ENCODE measurements around the gene OTULIN. TPM values are rescaled to one million over a fixed set of nuclear protein-coding genes. Genes with fewer than 3 reads are reported as not detected.

OTULIN gene
- total and polyA plus RNA-seq, 2 of the 13 experiments (the other 11 are each of a cell fraction or from before 2014, with no cell fraction given) = 7.0 to 34.8 TPM

DNA sequence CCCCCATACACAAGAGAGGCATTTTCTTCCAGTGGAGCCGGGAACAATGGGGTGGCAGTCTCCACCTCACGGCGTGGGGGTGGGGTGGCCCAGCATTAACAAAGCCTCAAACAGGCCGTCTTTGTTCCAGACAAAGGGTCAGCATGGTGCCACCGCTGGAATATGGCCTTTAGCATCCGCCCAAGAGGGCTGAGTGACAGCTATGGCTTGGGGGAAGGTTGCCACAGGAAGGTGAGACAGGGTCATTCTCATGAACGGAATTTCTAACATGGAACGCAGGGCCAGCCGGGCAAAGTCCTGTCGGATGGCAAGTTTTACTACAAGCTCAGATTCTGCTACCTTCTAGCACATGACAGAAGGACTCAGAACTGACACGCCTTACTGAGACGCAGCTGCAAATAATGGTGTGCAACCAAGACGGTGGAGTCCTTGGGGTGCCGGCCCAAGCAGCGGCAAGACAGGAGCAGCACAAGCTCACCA, 64.0 kb downstream of the OTULIN start (continued):
- TF ChIP-seq, protein P1, sequence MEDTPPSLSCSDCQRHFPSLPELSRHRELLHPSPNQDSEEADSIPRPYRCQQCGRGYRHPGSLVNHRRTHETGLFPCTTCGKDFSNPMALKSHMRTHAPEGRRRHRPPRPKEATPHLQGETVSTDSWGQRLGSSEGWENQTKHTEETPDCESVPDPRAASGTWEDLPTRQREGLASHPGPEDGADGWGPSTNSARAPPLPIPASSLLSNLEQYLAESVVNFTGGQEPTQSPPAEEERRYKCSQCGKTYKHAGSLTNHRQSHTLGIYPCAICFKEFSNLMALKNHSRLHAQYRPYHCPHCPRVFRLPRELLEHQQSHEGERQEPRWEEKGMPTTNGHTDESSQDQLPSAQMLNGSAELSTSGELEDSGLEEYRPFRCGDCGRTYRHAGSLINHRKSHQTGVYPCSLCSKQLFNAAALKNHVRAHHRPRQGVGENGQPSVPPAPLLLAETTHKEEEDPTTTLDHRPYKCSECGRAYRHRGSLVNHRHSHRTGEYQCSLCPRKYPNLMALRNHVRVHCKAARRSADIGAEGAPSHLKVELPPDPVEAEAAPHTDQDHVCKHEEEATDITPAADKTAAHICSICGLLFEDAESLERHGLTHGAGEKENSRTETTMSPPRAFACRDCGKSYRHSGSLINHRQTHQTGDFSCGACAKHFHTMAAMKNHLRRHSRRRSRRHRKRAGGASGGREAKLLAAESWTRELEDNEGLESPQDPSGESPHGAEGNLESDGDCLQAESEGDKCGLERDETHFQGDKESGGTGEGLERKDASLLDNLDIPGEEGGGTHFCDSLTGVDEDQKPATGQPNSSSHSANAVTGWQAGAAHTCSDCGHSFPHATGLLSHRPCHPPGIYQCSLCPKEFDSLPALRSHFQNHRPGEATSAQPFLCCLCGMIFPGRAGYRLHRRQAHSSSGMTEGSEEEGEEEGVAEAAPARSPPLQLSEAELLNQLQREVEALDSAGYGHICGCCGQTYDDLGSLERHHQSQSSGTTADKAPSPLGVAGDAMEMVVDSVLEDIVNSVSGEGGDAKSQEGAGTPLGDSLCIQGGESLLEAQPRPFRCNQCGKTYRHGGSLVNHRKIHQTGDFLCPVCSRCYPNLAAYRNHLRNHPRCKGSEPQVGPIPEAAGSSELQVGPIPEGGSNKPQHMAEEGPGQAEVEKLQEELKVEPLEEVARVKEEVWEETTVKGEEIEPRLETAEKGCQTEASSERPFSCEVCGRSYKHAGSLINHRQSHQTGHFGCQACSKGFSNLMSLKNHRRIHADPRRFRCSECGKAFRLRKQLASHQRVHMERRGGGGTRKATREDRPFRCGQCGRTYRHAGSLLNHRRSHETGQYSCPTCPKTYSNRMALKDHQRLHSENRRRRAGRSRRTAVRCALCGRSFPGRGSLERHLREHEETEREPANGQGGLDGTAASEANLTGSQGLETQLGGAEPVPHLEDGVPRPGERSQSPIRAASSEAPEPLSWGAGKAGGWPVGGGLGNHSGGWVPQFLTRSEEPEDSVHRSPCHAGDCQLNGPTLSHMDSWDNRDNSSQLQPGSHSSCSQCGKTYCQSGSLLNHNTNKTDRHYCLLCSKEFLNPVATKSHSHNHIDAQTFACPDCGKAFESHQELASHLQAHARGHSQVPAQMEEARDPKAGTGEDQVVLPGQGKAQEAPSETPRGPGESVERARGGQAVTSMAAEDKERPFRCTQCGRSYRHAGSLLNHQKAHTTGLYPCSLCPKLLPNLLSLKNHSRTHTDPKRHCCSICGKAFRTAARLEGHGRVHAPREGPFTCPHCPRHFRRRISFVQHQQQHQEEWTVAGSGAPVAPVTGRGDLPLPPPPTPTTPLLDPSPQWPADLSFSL (CRISPR knock-in tag; IDR thresholded peaks at IDR 0.05) = no peak
- TF ChIP-seq KAT2B (IDR thresholded peaks at IDR 0.05; ENCODE audit: borderline replicate concordance, low read depth, low read length) = no peak
- TF ChIP-seq, protein P2, sequence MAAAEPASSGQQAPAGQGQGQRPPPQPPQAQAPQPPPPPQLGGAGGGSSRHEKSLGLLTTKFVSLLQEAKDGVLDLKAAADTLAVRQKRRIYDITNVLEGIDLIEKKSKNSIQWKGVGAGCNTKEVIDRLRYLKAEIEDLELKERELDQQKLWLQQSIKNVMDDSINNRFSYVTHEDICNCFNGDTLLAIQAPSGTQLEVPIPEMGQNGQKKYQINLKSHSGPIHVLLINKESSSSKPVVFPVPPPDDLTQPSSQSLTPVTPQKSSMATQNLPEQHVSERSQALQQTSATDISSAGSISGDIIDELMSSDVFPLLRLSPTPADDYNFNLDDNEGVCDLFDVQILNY (CRISPR knock-in tag; conservative IDR thresholded peaks at IDR 0.05) = no peak
- TF ChIP-seq ZNF207 (IDR thresholded peaks at IDR 0.05; ENCODE audit: borderline replicate concordance) = no peak
- no peak for TF ChIP-seq MTF1 (CRISPR knock-in tag; IDR thresholded peaks at IDR 0.05)
- TF ChIP-seq, protein P3, sequence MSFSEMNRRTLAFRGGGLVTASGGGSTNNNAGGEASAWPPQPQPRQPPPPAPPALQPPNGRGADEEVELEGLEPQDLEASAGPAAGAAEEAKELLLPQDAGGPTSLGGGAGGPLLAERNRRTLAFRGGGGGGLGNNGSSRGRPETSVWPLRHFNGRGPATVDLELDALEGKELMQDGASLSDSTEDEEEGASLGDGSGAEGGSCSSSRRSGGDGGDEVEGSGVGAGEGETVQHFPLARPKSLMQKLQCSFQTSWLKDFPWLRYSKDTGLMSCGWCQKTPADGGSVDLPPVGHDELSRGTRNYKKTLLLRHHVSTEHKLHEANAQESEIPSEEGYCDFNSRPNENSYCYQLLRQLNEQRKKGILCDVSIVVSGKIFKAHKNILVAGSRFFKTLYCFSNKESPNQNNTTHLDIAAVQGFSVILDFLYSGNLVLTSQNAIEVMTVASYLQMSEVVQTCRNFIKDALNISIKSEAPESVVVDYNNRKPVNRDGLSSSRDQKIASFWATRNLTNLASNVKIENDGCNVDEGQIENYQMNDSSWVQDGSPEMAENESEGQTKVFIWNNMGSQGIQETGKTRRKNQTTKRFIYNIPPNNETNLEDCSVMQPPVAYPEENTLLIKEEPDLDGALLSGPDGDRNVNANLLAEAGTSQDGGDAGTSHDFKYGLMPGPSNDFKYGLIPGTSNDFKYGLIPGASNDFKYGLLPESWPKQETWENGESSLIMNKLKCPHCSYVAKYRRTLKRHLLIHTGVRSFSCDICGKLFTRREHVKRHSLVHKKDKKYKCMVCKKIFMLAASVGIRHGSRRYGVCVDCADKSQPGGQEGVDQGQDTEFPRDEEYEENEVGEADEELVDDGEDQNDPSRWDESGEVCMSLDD (CRISPR knock-in tag; IDR thresholded peaks at IDR 0.05; ENCODE audit: borderline replicate concordance) = no peak; the same call in 1 of the 2 replicates
- TF ChIP-seq U2AF2 (IDR thresholded peaks at IDR 0.05; ENCODE audit: low read depth, low read length) = no peak
- no peak for TF ChIP-seq ZNF766 (CRISPR knock-in tag; IDR thresholded peaks at IDR 0.05; ENCODE audit: borderline replicate concordance)
- TF ChIP-seq ZNF652 (CRISPR knock-in tag; IDR thresholded peaks at IDR 0.05; ENCODE audit: borderline replicate concordance, low read depth) = no peak
- TF ChIP-seq GPN1 (CRISPR knock-in tag; IDR thresholded peaks at IDR 0.05; ENCODE audit: borderline replicate concordance) = no peak
- no peak for TF ChIP-seq IRX3 (CRISPR knock-in tag; IDR thresholded peaks at IDR 0.05; ENCODE audit: borderline replicate concordance, low read depth)
- TF ChIP-seq ZNF282 (IDR thresholded peaks at IDR 0.05; ENCODE audit: partially characterized antibody) = no peak
- no peak for TF ChIP-seq ZNF44 (CRISPR knock-in tag; IDR thresholded peaks at IDR 0.05)
- TF ChIP-seq POLR2AphosphoS5 (IDR thresholded peaks at IDR 0.05; ENCODE audit: low read depth, low read length) = no peak
- TF ChIP-seq, protein P4, sequence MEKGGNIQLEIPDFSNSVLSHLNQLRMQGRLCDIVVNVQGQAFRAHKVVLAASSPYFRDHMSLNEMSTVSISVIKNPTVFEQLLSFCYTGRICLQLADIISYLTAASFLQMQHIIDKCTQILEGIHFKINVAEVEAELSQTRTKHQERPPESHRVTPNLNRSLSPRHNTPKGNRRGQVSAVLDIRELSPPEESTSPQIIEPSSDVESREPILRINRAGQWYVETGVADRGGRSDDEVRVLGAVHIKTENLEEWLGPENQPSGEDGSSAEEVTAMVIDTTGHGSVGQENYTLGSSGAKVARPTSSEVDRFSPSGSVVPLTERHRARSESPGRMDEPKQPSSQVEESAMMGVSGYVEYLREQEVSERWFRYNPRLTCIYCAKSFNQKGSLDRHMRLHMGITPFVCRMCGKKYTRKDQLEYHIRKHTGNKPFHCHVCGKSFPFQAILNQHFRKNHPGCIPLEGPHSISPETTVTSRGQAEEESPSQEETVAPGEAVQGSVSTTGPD (CRISPR knock-in tag; IDR thresholded peaks at IDR 0.05) = 0 out of 2 replicates have a peak, but pooled peaks have one; percentile 28
- no peak for TF ChIP-seq NCOA5 (CRISPR knock-in tag; IDR thresholded peaks at IDR 0.05)
- no peak for TF ChIP-seq ZNF720 (CRISPR knock-in tag; IDR thresholded peaks at IDR 0.05)
- peak; percentile 95 for TF ChIP-seq ZNF644 (CRISPR knock-in tag; IDR thresholded peaks at IDR 0.05; ENCODE audit: low read depth)
- TF ChIP-seq SP4 (CRISPR knock-in tag; IDR thresholded peaks at IDR 0.05) = peak; percentile 76; the same call in 1 of the 2 replicates
- peak; percentile 62; the same call in 1 of the 2 replicates for TF ChIP-seq NFKB2 (CRISPR knock-in tag; IDR thresholded peaks at IDR 0.05; ENCODE audit: borderline replicate concordance)

All from HepG2 (cell line).